Stimulated activated CD4-positive, alpha-beta T cell treated with anti-CD3 and anti-CD28 coated beads, Interleukin-4, amount 100 ng/mL, for 24 hours (primary cell): Measurements from ENCODE around the gene EGFR.

ENCODE experiments used
- DNase-seq: peaks from one replicate; pipeline ENCODE4 v3.0.0-alpha.2; 2020

Gene EGFR

GRCh38 chr7:55198634-55199392 is 180.0 kb downstream of the EGFR start:
- DNase-seq, result no peak

DNA sequence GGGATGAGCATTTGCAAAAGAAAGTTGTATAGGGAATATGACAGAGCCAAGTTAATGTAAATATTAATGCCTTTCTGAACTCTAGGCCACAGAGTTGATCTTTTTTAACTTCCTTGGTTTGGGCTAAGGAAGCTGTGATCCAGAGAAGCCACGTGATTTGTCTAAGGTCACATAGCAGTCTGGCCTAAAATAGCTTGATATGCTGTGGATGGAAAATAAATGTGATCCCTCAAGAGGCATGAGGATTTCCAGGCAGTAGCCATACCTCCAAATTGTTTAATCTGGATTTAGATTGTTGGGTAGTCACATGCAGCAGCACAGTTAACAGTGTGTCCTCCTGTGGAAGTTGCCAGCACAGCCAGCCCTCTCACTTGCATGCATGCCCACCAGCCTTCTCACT is 180.6 kb downstream of the EGFR start:
- DNase-seq, result no peak

DNA sequence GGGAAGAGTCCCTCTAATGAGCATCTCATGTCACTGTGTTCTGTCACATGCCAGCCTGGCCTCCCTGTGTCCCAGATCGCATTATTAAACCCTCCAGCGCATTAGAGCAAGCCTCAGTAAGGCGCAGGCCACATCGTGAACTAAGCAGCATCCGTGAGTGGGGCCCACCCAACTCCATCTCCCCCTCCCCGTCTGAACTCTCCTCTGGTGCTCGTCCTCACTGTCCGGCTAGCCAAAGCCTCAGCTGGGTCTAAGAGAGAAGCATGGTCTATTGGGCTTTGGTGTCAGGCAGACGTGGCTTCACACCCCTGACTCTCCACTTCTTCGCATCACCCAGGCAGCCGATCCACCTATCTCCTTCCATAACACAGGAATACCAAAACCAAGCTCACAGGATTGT is 181.6 kb downstream of the EGFR start:
- no peak for DNase-seq

- no peak for DNase-seq
Observed at GRCh38 chr7:55202150-55202913, 183.5 kb downstream of the EGFR start.

- no peak for DNase-seq
Observed at GRCh38 chr7:55203300-55203699, 184.5 kb downstream of the EGFR start.

DNA sequence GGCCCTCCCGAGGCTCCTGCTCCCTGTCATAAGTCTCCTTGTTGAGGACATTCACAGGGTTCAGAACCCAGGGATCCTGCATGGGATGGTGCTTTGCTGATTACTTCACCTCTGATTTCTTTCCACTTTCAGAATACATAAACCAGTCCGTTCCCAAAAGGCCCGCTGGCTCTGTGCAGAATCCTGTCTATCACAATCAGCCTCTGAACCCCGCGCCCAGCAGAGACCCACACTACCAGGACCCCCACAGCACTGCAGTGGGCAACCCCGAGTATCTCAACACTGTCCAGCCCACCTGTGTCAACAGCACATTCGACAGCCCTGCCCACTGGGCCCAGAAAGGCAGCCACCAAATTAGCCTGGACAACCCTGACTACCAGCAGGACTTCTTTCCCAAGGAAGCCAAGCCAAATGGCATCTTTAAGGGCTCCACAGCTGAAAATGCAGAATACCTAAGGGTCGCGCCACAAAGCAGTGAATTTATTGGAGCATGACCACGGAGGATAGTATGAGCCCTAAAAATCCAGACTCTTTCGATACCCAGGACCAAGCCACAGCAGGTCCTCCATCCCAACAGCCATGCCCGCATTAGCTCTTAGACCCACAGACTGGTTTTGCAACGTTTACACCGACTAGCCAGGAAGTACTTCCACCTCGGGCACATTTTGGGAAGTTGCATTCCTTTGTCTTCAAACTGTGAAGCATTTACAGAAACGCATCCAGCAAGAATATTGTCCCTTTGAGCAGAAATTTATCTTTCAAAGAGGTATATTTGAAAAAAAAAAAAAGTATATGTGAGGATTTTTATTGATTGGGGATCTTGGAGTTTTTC is 186.5 kb downstream of the EGFR start:
- no peak for DNase-seq

DNA sequence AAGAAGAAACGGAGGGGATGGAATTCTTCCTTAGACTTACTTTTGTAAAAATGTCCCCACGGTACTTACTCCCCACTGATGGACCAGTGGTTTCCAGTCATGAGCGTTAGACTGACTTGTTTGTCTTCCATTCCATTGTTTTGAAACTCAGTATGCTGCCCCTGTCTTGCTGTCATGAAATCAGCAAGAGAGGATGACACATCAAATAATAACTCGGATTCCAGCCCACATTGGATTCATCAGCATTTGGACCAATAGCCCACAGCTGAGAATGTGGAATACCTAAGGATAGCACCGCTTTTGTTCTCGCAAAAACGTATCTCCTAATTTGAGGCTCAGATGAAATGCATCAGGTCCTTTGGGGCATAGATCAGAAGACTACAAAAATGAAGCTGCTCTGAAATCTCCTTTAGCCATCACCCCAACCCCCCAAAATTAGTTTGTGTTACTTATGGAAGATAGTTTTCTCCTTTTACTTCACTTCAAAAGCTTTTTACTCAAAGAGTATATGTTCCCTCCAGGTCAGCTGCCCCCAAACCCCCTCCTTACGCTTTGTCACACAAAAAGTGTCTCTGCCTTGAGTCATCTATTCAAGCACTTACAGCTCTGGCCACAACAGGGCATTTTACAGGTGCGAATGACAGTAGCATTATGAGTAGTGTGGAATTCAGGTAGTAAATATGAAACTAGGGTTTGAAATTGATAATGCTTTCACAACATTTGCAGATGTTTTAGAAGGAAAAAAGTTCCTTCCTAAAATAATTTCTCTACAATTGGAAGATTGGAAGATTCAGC is 187.6 kb downstream of the EGFR start:
- no peak for DNase-seq

DNA sequence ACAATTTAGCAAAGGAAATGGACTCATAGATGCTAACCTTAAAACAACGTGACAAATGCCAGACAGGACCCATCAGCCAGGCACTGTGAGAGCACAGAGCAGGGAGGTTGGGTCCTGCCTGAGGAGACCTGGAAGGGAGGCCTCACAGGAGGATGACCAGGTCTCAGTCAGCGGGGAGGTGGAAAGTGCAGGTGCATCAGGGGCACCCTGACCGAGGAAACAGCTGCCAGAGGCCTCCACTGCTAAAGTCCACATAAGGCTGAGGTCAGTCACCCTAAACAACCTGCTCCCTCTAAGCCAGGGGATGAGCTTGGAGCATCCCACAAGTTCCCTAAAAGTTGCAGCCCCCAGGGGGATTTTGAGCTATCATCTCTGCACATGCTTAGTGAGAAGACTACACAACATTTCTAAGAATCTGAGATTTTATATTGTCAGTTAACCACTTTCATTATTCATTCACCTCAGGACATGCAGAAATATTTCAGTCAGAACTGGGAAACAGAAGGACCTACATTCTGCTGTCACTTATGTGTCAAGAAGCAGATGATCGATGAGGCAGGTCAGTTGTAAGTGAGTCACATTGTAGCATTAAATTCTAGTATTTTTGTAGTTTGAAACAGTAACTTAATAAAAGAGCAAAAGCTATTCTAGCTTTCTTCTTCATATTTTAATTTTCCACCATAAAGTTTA is 188.8 kb downstream of the EGFR start:
- DNase-seq, result no peak

DNA sequence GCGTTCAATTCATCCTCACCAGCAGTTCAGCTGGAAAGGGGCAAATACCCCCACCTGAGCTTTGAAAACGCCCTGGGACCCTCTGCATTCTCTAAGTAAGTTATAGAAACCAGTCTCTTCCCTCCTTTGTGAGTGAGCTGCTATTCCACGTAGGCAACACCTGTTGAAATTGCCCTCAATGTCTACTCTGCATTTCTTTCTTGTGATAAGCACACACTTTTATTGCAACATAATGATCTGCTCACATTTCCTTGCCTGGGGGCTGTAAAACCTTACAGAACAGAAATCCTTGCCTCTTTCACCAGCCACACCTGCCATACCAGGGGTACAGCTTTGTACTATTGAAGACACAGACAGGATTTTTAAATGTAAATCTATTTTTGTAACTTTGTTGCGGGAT is 190.5 kb downstream of the EGFR start:
- no peak for DNase-seq

DNA sequence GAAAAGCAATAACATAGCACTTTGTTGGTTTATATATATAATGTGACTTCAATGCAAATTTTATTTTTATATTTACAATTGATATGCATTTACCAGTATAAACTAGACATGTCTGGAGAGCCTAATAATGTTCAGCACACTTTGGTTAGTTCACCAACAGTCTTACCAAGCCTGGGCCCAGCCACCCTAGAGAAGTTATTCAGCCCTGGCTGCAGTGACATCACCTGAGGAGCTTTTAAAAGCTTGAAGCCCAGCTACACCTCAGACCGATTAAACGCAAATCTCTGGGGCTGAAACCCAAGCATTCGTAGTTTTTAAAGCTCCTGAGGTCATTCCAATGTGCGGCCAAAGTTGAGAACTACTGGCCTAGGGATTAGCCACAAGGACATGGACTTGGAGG is 191.4 kb downstream of the EGFR start:
- DNase-seq, result no peak

- no peak for DNase-seq
Observed at GRCh38 chr7:55210716-55211115, 191.9 kb downstream of the EGFR start.

- DNase-seq, result no peak
Observed at GRCh38 chr7:55211726-55212125, 192.9 kb downstream of the EGFR start.

DNA sequence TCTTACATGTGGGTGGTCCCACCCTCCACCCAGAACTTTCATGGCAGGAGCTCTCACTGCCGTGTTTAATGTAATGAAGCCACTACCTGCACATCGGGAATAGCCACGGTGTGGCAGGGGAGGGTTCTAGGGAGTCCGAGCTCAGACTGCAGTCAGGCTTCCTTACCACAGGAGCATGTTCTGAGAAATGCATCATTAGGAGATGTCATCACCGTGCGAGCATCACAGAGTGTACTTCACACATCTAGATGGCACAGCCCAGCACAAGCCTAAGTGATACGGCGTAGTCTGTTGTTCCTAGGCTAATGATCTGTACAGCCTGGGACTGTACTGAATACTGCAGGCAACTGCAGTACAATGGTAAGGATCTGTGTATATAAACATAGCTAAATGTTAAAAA is 193.4 kb downstream of the EGFR start:
- no peak for DNase-seq

DNA sequence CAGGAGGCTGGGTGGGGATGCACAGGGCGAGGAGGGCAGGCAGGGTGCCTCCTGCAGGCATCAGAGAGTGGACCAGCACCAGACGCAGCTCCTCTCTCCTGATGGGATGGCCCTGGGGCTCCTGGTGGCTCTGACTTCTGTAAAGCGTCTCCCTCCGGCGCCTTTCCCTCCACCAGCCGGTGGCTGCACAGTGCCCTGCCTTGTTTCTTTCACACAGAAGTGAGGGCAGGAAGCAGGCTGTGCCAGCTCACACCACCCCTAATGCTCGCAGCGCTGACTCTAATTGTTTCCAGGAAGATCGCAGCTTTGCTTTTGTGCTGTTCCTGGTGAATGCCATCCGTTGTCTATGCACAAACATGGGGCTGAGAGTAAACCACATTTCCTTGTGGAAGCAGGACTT is 194.0 kb downstream of the EGFR start:
- DNase-seq, result no peak

GRCh38 chr7:55214707-55215106 is 195.9 kb downstream of the EGFR start:
- no peak for DNase-seq

DNA sequence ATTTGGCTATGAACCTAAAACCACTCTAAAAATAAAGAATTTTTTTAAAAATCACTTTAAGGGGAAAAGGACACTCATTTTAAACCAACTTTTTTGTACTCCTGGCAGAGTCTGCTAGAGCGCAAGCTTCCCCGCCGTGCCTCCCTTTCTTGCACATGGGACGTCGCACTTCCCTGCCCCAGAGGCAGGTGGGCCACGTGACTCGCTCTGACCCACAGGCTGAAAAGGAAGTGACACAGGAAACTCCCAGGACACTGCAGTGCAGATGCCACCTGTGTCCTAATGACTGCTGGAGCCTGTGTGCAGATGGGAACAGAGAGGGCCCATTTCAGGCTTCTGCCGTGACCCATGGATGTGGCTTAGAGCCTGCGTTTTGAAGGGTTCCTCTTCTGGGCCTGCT is 204.2 kb downstream of the EGFR start:
- DNase-seq, result no peak

DNA sequence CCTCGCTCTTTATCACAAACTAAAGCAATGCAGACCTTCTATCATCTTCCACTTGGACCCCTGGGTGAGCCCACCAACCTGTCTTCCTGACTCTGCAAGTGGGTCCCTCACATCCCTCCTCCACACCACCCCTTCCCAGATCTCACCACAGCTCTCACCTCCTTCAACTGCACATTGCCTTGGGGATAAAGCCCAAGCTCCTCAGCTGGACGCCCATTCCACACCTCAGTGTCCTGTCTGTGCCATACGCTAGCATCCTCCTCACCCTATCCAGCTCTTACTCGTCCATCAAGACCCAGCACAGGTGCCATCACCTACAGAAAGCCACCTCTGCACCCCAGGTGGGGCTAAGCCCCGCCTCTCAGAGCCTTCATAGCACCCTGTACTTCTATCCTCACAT is 205.3 kb downstream of the EGFR start:
- DNase-seq, result no peak

DNA sequence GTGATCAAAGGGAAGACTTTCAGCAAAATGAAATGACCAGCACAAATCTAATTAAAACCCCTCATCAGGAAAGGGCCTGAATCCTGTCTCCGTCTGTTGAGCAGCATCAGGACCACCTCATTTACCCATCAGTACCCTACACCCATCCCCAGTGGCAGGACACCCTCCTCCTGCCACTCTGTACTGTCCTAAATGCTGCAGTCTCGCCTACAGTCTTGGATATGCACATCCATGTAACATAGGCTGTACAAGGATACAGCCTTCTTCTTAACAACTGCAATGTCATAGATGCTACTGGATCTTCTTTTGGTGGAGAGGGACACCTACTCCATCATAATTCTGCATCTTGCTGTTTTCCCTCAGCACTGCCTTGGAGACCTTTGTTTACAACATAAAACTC is 206.0 kb downstream of the EGFR start:
- DNase-seq, result no peak

DNA sequence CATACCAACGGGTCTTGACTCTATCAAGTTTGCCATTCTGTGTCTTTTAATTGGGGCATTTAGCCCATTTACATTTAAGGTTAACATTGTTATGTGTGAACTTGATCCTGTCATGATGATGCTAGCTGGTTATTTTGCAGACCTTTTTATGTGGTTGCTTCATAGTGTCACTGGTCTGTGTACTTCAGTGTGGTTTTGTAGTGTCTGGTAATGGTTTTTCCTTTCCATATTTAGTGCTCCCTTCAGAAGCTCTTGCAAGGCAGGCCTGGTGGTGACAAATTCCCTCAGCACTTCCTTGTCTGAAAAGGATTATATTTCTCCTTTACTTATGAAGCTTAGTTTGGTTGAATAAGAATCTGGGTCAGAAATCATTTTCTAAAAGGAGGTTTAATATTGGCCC is 211.2 kb downstream of the EGFR start:
- no peak for DNase-seq

- DNase-seq, result no peak
Observed at GRCh38 chr7:55231736-55232280, 213.0 kb downstream of the EGFR start.

DNA sequence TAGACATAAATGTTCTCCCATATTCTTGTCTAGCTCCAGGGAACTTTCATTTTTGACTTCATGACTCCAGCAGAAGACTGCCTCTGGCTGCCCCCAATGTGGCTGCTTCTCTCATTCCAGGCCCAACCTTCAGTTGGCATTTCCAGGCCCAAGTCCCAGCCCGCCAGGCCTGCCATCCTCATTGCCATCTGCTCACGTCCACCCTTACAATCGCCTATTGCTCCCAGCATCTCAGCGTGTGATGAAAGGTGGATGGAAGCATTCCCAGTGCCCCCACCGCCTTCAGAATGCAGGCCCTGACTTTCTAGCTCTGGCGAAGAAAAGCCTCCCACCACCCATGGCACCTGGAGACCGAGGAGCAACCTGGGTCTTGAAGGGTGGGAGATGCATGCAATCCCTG is 214.2 kb downstream of the EGFR start:
- DNase-seq, result no peak

- DNase-seq, result no peak
Observed at GRCh38 chr7:55234408-55234807, 215.6 kb downstream of the EGFR start.
